Small intestine (tissue), 4 donors: ENCODE data around the gene CCND2. TPM values are rescaled to one million over a fixed set of nuclear protein-coding genes. Genes with fewer than 3 reads are reported as not detected.

Source experiments
- polyA plus RNA-seq, 4 donors: library from polyadenylated mRNA; stranded (reverse) in 3 of 4; unstranded in 1 of 4; fragments of 200-250 nt in 3 of 4; fragments of 120-200 nt in 1 of 4; gene quantifications; one replicate each; pipeline versions ENCODE4 v1.2.1 to v1.2.3, GENCODE V29; 2013
- donor health status: healthy with polysubstance abuse.
- donor health status: Bipolar disorder and iron deficiency.
- donor health status: healthy.

The CCND2 gene
- polyA plus RNA-seq, 4 donors = 5.6 to 101 (median 22.0) TPM

Other genes starting within 250 kb of the CCND2 start
- gene TIGAR, start 47.5 kb downstream of the CCND2 start, polyA plus RNA-seq = 10 to 100 TPM in 1 of 4 donors, 1 to 10 TPM in 3; 3.5 to 10.1 (median 5.4) TPM
- 10 to 100 TPM in 1 of 4 donors, under 1 TPM in 1, not detected in 2; 0.04 to 10.1 TPM for gene FGF23, start 106.0 kb downstream of the CCND2 start, polyA plus RNA-seq
- gene FGF6, start 172.1 kb downstream of the CCND2 start, polyA plus RNA-seq = under 1 TPM in 1 of 4 donors, not detected in 3; 0.12 TPM